ENCODE results near the gene ATG13. TPM values are rescaled to one million over a fixed set of nuclear protein-coding genes. Genes with fewer than 3 reads are reported as not detected.

ATG13 gene
- total and polyA plus RNA-seq, 2 of the 4 experiments (the other 2 are of a cell fraction), result 43.0 to 49.7 TPM

GRCh38 chr11:46609386-46609785 lies 8.0 kb upstream of the ATG13 start:
- in situ Hi-C loops (cut with MboI; ENCODE audit: low sequenced_read_pairs), result no loop called here
- Histone ChIP-seq H2AFZ (replicated peaks; ENCODE audit: low read length, poor library complexity) (no peak overlapping the region), H3K9ac (ENCODE audit: low read depth, low read length) (no peak overlapping the region), H3K9me1 (ENCODE audit: insufficient read depth, low read length) (no peaks in the 10 kb centered on the region), H2BK20ac (ENCODE audit: low read depth, low read length) (no peak overlapping the region), H4K91ac (ENCODE audit: insufficient read depth, low read depth, low read length) (no peak overlapping the region), H3K27ac (ENCODE audit: insufficient read depth, low read length) (no peak overlapping the region), H2AK9ac (replicated peaks; ENCODE audit: low read depth, low read length, poor library complexity) (no peak overlapping the region), H3K14ac (replicated peaks; ENCODE audit: low read depth, low read length) (no peak overlapping the region), H3K4ac (ENCODE audit: low read depth, low read length) (no peak overlapping the region), H4K5ac (ENCODE audit: low read depth, low read length) (no peak overlapping the region), H3K4me1 (ENCODE audit: control insufficient read depth, insufficient read depth, low read length) (no peaks in the 10 kb centered on the region), H3K23ac (ENCODE audit: low read depth, low read length) (no peak overlapping the region), H2BK15ac (ENCODE audit: low read depth, low read length) (no peak overlapping the region), H3K56ac (ENCODE audit: extremely low read depth, insufficient read depth, low read length) (no peak overlapping the region), H3K36me3 (ENCODE audit: control insufficient read depth, insufficient read depth, low read length) (no peaks in the 10 kb centered on the region), H2BK120ac (ENCODE audit: low read depth, low read length) (no peak overlapping the region), H4K8ac (ENCODE audit: low read depth in 2 of 2, low read length in 2 of 2) (no peak overlapping the region), H3K18ac (ENCODE audit: low read depth, low read length) (no peak overlapping the region), H2BK5ac (ENCODE audit: low read depth, low read length, poor library complexity, severe bottlenecking) (no peak overlapping the region), H3K4me3 (ENCODE audit: insufficient read depth, low read depth, low read length) (no peak overlapping the region), H2AK5ac (ENCODE audit: low read depth, low read length) (no peak overlapping the region), H3K79me1 (ENCODE audit: low read depth in 1 of 2, low read length in 2 of 2) (peaks cover 0 to 17% of the 10 kb centered on the region in 2 experiments; a peak in 2 of 4 replicates), H3K9me3 (ENCODE audit: control insufficient read depth, insufficient read depth, low read length) (no peaks in the 10 kb centered on the region), H3K4me2 (ENCODE audit: low read depth, low read length) (no peak overlapping the region), H4K20me1 (ENCODE audit: insufficient read depth, low read length) (no peaks in the 10 kb centered on the region), H3K27me3 (ENCODE audit: control insufficient read depth, insufficient read depth, low read length) (no peaks in the 10 kb centered on the region)
- BruUV-seq (replicated peaks), result no TSS peak
- dilution Hi-C loops (cut with HindIII; ENCODE audit: low sequenced_read_pairs, unreplicated experiment), result no loop called here
- no peak for ATAC-seq (ENCODE audit: low read depth)
- ChIA-PET POLR2A (ENCODE audit: unreplicated experiment) (no interaction called here), CTCF (no interaction called here)
- no CpG with 5 or more reads among the region's 6 CpGs for WGBS, 2 experiments (ENCODE audit: extremely low coverage in 2 of 2, insufficient read length in 1 of 2)
- no peak for TF ChIP-seq RCOR1 (IDR thresholded peaks at IDR 0.05; ENCODE audit: insufficient replicate concordance, low read length)
- no peak for TF ChIP-seq MAZ (IDR thresholded peaks at IDR 0.05; ENCODE audit: borderline replicate concordance, low read depth, low read length)
- no peak for TF ChIP-seq MXI1 (IDR thresholded peaks at IDR 0.05; ENCODE audit: borderline replicate concordance, low read depth, low read length)
- intact Hi-C loops (cut with micrococcal nuclease), result no loop called here
- no peak for DNase-seq

Measured in IMR-90 (cell line).